ENCODE measurements around the gene GYPB.
"Not testable (repeated sequence)": the region's sequence is repeated elsewhere in the genome, so short reads cannot be mapped to it uniquely, and the experiment has no call there.

- TF ChIP-seq CTCF (IDR thresholded peaks at IDR 0.05; ENCODE audit: extremely low read depth in 1 of 2, insufficient read depth in 1 of 2, low read depth in 1 of 2, low read length in 2 of 2); EZH2 (IDR thresholded peaks at IDR 0.05; ENCODE audit: borderline replicate concordance, low read depth, low read length, severe bottlenecking); MAX (IDR thresholded peaks at IDR 0.05; ENCODE audit: insufficient read depth, insufficient read length); POLR2A (IDR thresholded peaks at IDR 0.05; ENCODE audit: low read depth, low read length); POLR2AphosphoS5 (IDR thresholded peaks at IDR 0.05; ENCODE audit: insufficient read depth, low read depth, low read length); MYC (IDR thresholded peaks at IDR 0.05; ENCODE audit: low read depth, low read length): not testable (repeated sequence)
Observed at GRCh38 chr4:143974021-143974420, 45.2 kb downstream of the GYPB start.
